Stomach (tissue), 9 donors: Measurements from ENCODE around the gene RANBP3. TPM values are rescaled to one million over a fixed set of nuclear protein-coding genes. Genes with fewer than 3 reads are reported as not detected.
A peak's percentile ranks its signal among the peaks of the same experiment; 100 is the strongest.
"Not testable (repeated sequence)": the region's sequence is repeated elsewhere in the genome, so short reads cannot be mapped to it uniquely, and the experiment has no call there.

Source experiments
- DNase-seq, 2 donors: peaks; one replicate each; pipeline versions ENCODE4 v3.0.0 to v3.0.0-alpha.2; 2013 to 2019
- H3K27ac ChIP-seq, 5 donors: fragments of 200-600 bp in 4 of 5; sonication (generic) in 4 of 5; one replicate each; pipeline ENCODE4 v1.5.1; 2013 to 2019; ENCODE audit warnings: mild to moderate bottlenecking in 1 of 5, moderate library complexity in 1 of 5
- H3K27me3 ChIP-seq, 3 donors: fragments of 200-600 bp; sonication (generic); one replicate each; pipeline ENCODE4 v1.5.1; 2017 to 2019; ENCODE audit warnings: mixed run types in 1 of 3
- H3K36me3 ChIP-seq, 4 donors: fragments of 200-600 bp; sonication (generic); 1 replicate in 3 of 4; 2 replicates in 1 of 4; pipeline ENCODE4 v1.5.1; 2016 to 2019
- H3K4me1 ChIP-seq, 4 donors: fragments of 200-600 bp; sonication (generic); one replicate each; pipeline ENCODE4 v1.5.1; 2016 to 2019
- H3K4me3 ChIP-seq, 4 donors: fragments of 200-600 bp; sonication (generic) in 3 of 4; one replicate each; pipeline ENCODE4 v1.5.1; 2016 to 2019; ENCODE audit warnings: mild to moderate bottlenecking in 1 of 4
- H3K9me3 ChIP-seq, 4 donors: fragments of 200-600 bp; sonication (generic); one replicate each; pipeline ENCODE4 v1.5.1; 2016 to 2019
- CTCF ChIP-seq, 7 experiments: fragments of 450-650 bp in 4 of 7; fragments of 200-600 bp in 3 of 7; sonication (generic) in 3 of 7; IDR thresholded peaks; one replicate each; pipeline ENCODE4 v1.5.1; 2016 to 2019; ENCODE audit warnings: antibody characterized with exemption in 7 of 7, control low read depth in 2 of 7, mild to moderate bottlenecking in 1 of 7
- EP300 ChIP-seq: sonication (generic); formaldehyde crosslinking; IDR thresholded peaks from one replicate; pipeline ENCODE4 v1.6.1; 2017; ENCODE audit warnings: antibody characterized with exemption
- POLR2A ChIP-seq, 4 donors: fragments of 450-650 bp; IDR thresholded peaks; one replicate each; pipeline ENCODE4 v1.6.1; 2016; ENCODE audit warnings: antibody characterized with exemption in 4 of 4, control low read depth in 2 of 4, mild to moderate bottlenecking in 1 of 4, moderate library complexity in 1 of 4
- POLR2AphosphoS5 ChIP-seq, 3 donors: sonication (generic); formaldehyde crosslinking; IDR thresholded peaks; one replicate each; pipeline ENCODE4 v1.6.1; 2016; ENCODE audit warnings: antibody characterized with exemption in 3 of 3
- WGBS, 5 donors: extraction: QIAGEN DNeasy Blood & Tissue Kit in 3 of 5; methylation state at CpG; one replicate each; pipeline versions ENCODE4 v1.1.5 to v1.1.7; 2013 to 2018; 5-methylcytosine and 5-hydroxymethylcytosine counted together
- intact Hi-C: fragments of 100-400 bp; cut with DNase I; formaldehyde crosslinking; loops from one replicate; pipeline ENCODE4 v1.15.1; 2023; ENCODE audit warnings: low total_unique reads
- polyA plus RNA-seq, 3 donors: library from polyadenylated mRNA; stranded (reverse); fragments of 200-250 nt; gene quantifications; one replicate each; pipeline ENCODE4 v1.2.3, GENCODE V29; 2013
- total RNA-seq, 5 donors: library from RNA; depleted of rRNA; stranded (reverse); fragments of >200 nt; gene quantifications; one replicate each; pipeline versions ENCODE4 v1.1.0 to v1.2.3, GENCODE V29; 2014 to 2016
- donor health status: healthy with polysubstance abuse.
- donor health status: Bipolar disorder and iron deficiency.
- donor health status: healthy.

The RANBP3 gene
- total and polyA plus RNA-seq, 8 donors, result 27.7 to 235 (median 39.2) TPM

- Histone ChIP-seq H3K4me3 (no peak overlapping the region), H3K9me3 (no peaks in the 10 kb centered on the region), H3K27me3 (peaks cover 0 to 61% (median 28%) of the 10 kb centered on the region in 3 donors), H3K27ac (peak overlapping the region in 1 of 5 donors; percentile 51), H3K4me1 (peaks cover 7 to 22% (median 12%) of the 10 kb centered on the region in 4 donors), H3K36me3 (no peaks in the 10 kb centered on the region)
- intact Hi-C loops, result no loop called here
- WGBS, 5 donors, result 78 to 94% (median 88%) methylated on average over 7 to 8 of the region's 8 CpGs
- TF ChIP-seq EP300, result no peak
- no peak for TF ChIP-seq POLR2AphosphoS5 (IDR thresholded peaks at IDR 0.05)
- no peak for DNase-seq
Observed at GRCh38 chr19:5877427-5877826, 100.5 kb downstream of the RANBP3 start.

DNA sequence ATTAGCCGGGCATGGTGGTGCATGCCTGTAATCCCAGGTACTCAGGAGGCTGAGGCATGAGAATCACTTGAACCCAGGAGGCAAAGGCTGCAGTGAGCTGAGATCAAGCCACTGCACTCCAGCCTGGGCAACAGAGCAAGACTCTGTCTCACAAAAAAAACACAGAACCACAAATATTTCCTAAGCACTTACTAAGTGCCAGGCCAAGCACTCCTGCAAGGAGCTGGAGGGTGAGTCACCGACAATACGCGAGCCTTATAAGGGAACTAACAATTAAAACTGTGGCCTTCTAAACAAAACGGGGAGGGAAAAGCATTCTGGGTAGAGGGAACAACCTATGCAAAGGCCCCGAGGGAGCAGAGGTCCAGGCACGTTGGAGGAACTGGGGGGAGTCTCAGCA lies 103.4 kb downstream of the RANBP3 start:
- WGBS, 5 donors, result 63 to 91% (median 87%) methylated on average over 7 of the region's 7 CpGs
- not testable (repeated sequence) for H3K36me3 ChIP-seq

GRCh38 chr19:5873617-5874199 lies 104.2 kb downstream of the RANBP3 start:
- WGBS, 5 donors, result 85 to 95% (median 90%) methylated on average over 12 of the region's 12 CpGs
- intact Hi-C loops, result no loop called here
- H3K4me3 ChIP-seq, result no peak overlapping the region
- DNase-seq, result no peak
- no peaks in the 10 kb centered on the region for H3K9me3 ChIP-seq
- no peak overlapping the region for H3K27ac ChIP-seq
- H3K36me3 ChIP-seq, result no peaks in the 10 kb centered on the region
- H3K27me3 ChIP-seq, result peaks cover 0 to 25% (median 5%) of the 10 kb centered on the region in 3 donors
- TF ChIP-seq EP300 (no peak), POLR2AphosphoS5 (IDR thresholded peaks at IDR 0.05) (no peak), POLR2A (IDR thresholded peaks at IDR 0.05) (no peak), CTCF (IDR thresholded peaks at IDR 0.05) (no peak)
- H3K4me1 ChIP-seq, result no peaks in the 10 kb centered on the region

More for the DNA sequence above, 103.4 kb downstream of the RANBP3 start:
- H3K27ac ChIP-seq, H3K4me1 ChIP-seq, intact Hi-C loops, DNase-seq, H3K9me3 ChIP-seq, H3K4me3 ChIP-seq: not testable (repeated sequence)
- H3K27me3 ChIP-seq, result peaks cover 0 to 32% (median 6%) of the 10 kb centered on the region in 3 donors

- Histone ChIP-seq H3K4me1 (no peaks in the 10 kb centered on the region), H3K27ac (peak overlapping the region in 1 of 5 donors; percentile 68), H3K36me3 (no peaks in the 10 kb centered on the region), H3K4me3 (no peak overlapping the region), H3K27me3 (no peaks in the 10 kb centered on the region), H3K9me3 (no peaks in the 10 kb centered on the region)
- intact Hi-C loops, result no loop called here
- 63 to 81% (median 77%) methylated on average over 12 of the region's 12 CpGs for WGBS, 5 donors
- no peak for DNase-seq
- no peak for TF ChIP-seq CTCF (IDR thresholded peaks at IDR 0.05)
- no peak for TF ChIP-seq POLR2A (IDR thresholded peaks at IDR 0.05)
- peak; percentile 73 for TF ChIP-seq EP300
- peak in 2 of 3 donors; percentile 48 to 93 for TF ChIP-seq POLR2AphosphoS5 (IDR thresholded peaks at IDR 0.05)
Observed at GRCh38 chr19:5870986-5871394, 107.0 kb downstream of the RANBP3 start.

DNA sequence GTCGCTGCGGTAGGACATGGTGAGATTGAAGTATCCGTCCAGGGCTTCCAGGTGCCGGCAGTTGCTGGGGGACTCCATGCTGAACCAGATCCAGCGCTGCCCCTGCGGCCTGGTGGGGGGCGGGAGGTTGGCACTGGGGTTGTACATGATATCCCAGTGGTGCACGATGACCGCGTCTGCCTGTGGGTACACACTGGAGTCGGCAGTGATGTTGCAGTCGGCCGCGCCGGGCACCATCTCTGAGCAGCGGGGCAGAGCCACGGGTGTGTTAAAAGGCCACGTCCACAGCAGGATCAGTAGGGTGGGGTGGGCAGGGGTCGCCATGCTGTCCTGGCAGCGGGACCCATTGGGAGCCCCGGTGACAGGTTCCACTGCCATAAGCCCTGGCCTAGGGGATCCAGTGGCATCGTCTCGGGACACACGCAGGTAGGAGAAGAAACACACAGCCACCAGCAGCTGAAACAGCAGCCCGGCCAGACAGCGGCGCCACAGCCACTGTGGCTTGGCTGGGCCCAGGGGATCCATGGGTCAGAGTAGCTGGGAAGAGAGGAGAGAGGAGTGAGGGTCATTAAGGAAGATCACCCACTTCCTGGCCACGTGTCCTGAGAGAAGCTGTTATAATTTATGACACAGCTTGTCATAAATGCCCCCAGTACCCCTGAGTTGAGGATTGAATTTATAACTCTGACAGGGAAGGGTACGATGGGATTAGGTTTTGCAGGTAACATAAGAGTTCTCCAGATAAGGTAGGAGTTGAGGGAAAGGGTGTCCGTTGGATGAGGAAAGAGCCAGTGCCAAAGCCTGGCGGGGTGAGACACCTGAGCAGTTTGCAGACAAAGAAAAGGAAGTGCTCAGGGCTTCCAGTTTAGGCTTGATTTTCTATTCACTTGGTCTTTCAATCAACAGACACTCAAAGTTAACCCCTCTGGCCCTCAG lies 110.5 kb downstream of the RANBP3 start:
- DNase-seq, result no peak
- peaks cover 0 to 11% (median 0%) of the 10 kb centered on the region in 3 donors for H3K27me3 ChIP-seq
- TF ChIP-seq EP300, result no peak
- no peak for TF ChIP-seq CTCF (IDR thresholded peaks at IDR 0.05)
- TF ChIP-seq POLR2A (IDR thresholded peaks at IDR 0.05), result no peak
- TF ChIP-seq POLR2AphosphoS5 (IDR thresholded peaks at IDR 0.05), result no peak
- no peaks in the 10 kb centered on the region for H3K36me3 ChIP-seq
- no peaks in the 10 kb centered on the region for H3K9me3 ChIP-seq
- H3K4me1 ChIP-seq, result no peaks in the 10 kb centered on the region
- H3K27ac ChIP-seq, result no peak overlapping the region
- intact Hi-C loops, result loop anchor here (10.0 kb wide), 1 partner anchor 457 kb away; no protein-coding TSS in a partner anchor
- 79 to 89% (median 84%) methylated on average over 16 to 31 of the region's 31 CpGs for WGBS, 5 donors
- no peak overlapping the region for H3K4me3 ChIP-seq
